OCI-LY7 (cell line): ENCODE data around the gene RRM1. TPM values are rescaled to one million over a fixed set of nuclear protein-coding genes. Genes with fewer than 3 reads are reported as not detected.
"Not testable (repeated sequence)": the region's sequence is repeated elsewhere in the genome, so short reads cannot be mapped to it uniquely, and the experiment has no call there.

ENCODE experiments used
- BruUV-seq: library from RNA; stranded (reverse); fragments of 400-500 nt; replicated peaks from 2 replicates; lab custom pipeline; 2021; lab: Mats Ljungman, UMichigan
- CTCF ChIA-PET: fragments of 300-600 bp; sonication (Branson Sonifier 250); formaldehyde crosslinking; loops from one replicate; lab custom pipeline; 2022; ENCODE audit warnings: antibody characterized with exemption; ENCODE audit not compliant: unreplicated experiment; lab: Charles Lee
- POLR2A ChIA-PET: fragments of 300-600 bp; sonication (Branson Sonifier 250); formaldehyde crosslinking; loops from one replicate; lab custom pipeline; 2022; ENCODE audit warnings: antibody characterized with exemption; lab: Charles Lee
- DNase-seq: peaks from one replicate; pipeline ENCODE4 v3.0.0-alpha.2; 2015; ENCODE audit warnings: low spot score
- H2AFZ ChIP-seq: fragments of 200-600 bp; sonication (generic), shearing (Covaris generic); 2 replicates; pipeline ENCODE4 v1.6.1; 2014; ENCODE audit warnings: mild to moderate bottlenecking, antibody characterized with exemption, low read length, moderate library complexity
- H3K27ac ChIP-seq: fragments of 200-600 bp; sonication (generic); 2 replicates; pipeline ENCODE4 v1.5.1; 2014; ENCODE audit warnings: mixed run types, low read depth, mild to moderate bottlenecking, moderate library complexity, low read length, inconsistent platforms; ENCODE audit not compliant: poor library complexity, severe bottlenecking
- H3K36me3 ChIP-seq: fragments of 200-600 bp; sonication (generic); 2 replicates; pipeline ENCODE4 v1.6.1; 2014; ENCODE audit warnings: mild to moderate bottlenecking, antibody characterized with exemption, low read length, moderate library complexity, mixed read lengths; ENCODE audit not compliant: insufficient read depth
- H3K4me1 ChIP-seq: fragments of 200-600 bp; sonication (generic); 2 replicates; pipeline ENCODE4 v1.5.1; 2014; ENCODE audit warnings: mild to moderate bottlenecking, low read length; ENCODE audit not compliant: insufficient read depth, poor library complexity, severe bottlenecking
- H3K4me2 ChIP-seq: fragments of 200-600 bp; sonication (generic); 2 replicates; pipeline ENCODE4 v1.6.1; 2014; ENCODE audit warnings: mild to moderate bottlenecking, low read length
- H3K4me3 ChIP-seq: fragments of 200-600 bp; sonication (generic); 2 replicates; pipeline ENCODE4 v1.5.1; 2014; ENCODE audit warnings: mild to moderate bottlenecking, low read depth, low read length; ENCODE audit not compliant: poor library complexity, severe bottlenecking
- H3K79me2 ChIP-seq: fragments of 200-600 bp; sonication (generic); 2 replicates; pipeline ENCODE4 v1.6.1; 2016; ENCODE audit warnings: low read depth, mild to moderate bottlenecking, low read length, moderate library complexity, mixed read lengths; ENCODE audit not compliant: insufficient read depth
- H3K9me2 ChIP-seq: fragments of 200-600 bp; sonication (generic); 2 replicates; pipeline ENCODE4 v1.6.1; 2016; ENCODE audit warnings: mild to moderate bottlenecking, low read length, mixed read lengths; ENCODE audit not compliant: insufficient read depth
- H3K9me3 ChIP-seq: fragments of 200-600 bp; sonication (generic); 2 replicates; pipeline ENCODE4 v1.6.1; 2014; ENCODE audit warnings: mild to moderate bottlenecking, mixed run types, low read length, mixed read lengths
- H4K20me1 ChIP-seq: fragments of 200-600 bp; sonication (generic); 2 replicates; pipeline ENCODE4 v1.6.1; 2014; ENCODE audit warnings: mild to moderate bottlenecking, antibody characterized with exemption, low read length, moderate library complexity, mixed read lengths; ENCODE audit not compliant: insufficient read depth
- CTCF ChIP-seq: fragments of 200-600 bp; sonication (generic); conservative IDR thresholded peaks from 2 replicates; pipeline ENCODE4 v1.5.1; 2014; ENCODE audit warnings: mild to moderate bottlenecking, antibody characterized with exemption, low read length, moderate library complexity, mixed read lengths
- EZH2phosphoT487 ChIP-seq: fragments of 200-600 bp; sonication (generic); IDR thresholded peaks from 2 replicates; pipeline ENCODE4 v1.6.1; 2018; ENCODE audit warnings: low read depth, borderline replicate concordance, mild to moderate bottlenecking, mixed run types, antibody characterized with exemption, low read length, moderate library complexity, mixed read lengths
- intact Hi-C: fragments of 100-400 bp; cut with micrococcal nuclease; formaldehyde crosslinking; loops from one replicate; pipeline ENCODE4 v1.10.0; 2022; ENCODE audit not compliant: unreplicated experiment
- total RNA-seq, 2 experiments: library from RNA; depleted of rRNA in 1 of 2; stranded (reverse); fragments of >200 nt in 1 of 2; shearing (Covaris generic) in 1 of 2; gene quantifications; 2 replicates each; pipeline ENCODE4 v1.2.3, GENCODE V29; 2014 to 2022

RRM1 gene
- total RNA-seq, 2 experiments from 2014 or later = 123 to 162 TPM

- Histone ChIP-seq H2AFZ (no peak overlapping the region), H3K4me1 (no peaks in the 10 kb centered on the region), H3K9me2 (no peaks in the 10 kb centered on the region), H4K20me1 (no peaks in the 10 kb centered on the region), H3K4me3 (no peak overlapping the region), H3K79me2 (no peaks in the 10 kb centered on the region), H3K27ac (no peak overlapping the region), H3K4me2 (no peak overlapping the region), H3K9me3 (no peaks in the 10 kb centered on the region), H3K36me3 (no peaks in the 10 kb centered on the region)
- BruUV-seq = no TSS peak
- CTCF ChIA-PET = no interaction called here
- no peak for TF ChIP-seq EZH2phosphoT487
- no peak for TF ChIP-seq CTCF
- intact Hi-C loops = no loop called here
- DNase-seq = no peak
- POLR2A ChIA-PET = interaction anchor here (0.7 kb wide), 1 partner anchor 240 kb away, joined by 4 read pairs; no protein-coding TSS in a partner anchor
Observed at GRCh38 chr11:4048340-4048739, 46.3 kb upstream of the RRM1 start.

GRCh38 chr11:4049006-4049405 lies 45.6 kb upstream of the RRM1 start:
- no peaks in the 10 kb centered on the region for H4K20me1 ChIP-seq
- CTCF ChIA-PET = no interaction called here
- no peaks in the 10 kb centered on the region for H3K36me3 ChIP-seq
- no peak overlapping the region for H2AFZ ChIP-seq
- no peaks in the 10 kb centered on the region for H3K9me2 ChIP-seq
- no peak overlapping the region for H3K27ac ChIP-seq
- no peaks in the 10 kb centered on the region for H3K4me1 ChIP-seq
- H3K4me3 ChIP-seq = no peak overlapping the region
- TF ChIP-seq EZH2phosphoT487 = no peak
- no peak for TF ChIP-seq CTCF
- no peaks in the 10 kb centered on the region for H3K9me3 ChIP-seq
- BruUV-seq = no TSS peak
- DNase-seq = no peak
- H3K4me2 ChIP-seq = no peak overlapping the region
- intact Hi-C loops = no loop called here
- POLR2A ChIA-PET = interaction anchor here (0.6 kb wide), 1 partner anchor 213 kb away, joined by 3 read pairs; no protein-coding TSS in a partner anchor
- H3K79me2 ChIP-seq = no peaks in the 10 kb centered on the region

- Histone ChIP-seq H3K9me3 (no peaks in the 10 kb centered on the region), H3K4me3 (no peak overlapping the region), H3K4me2 (no peak overlapping the region), H4K20me1 (no peaks in the 10 kb centered on the region), H3K79me2 (no peaks in the 10 kb centered on the region), H3K36me3 (no peaks in the 10 kb centered on the region), H3K27ac (no peak overlapping the region), H3K9me2 (no peaks in the 10 kb centered on the region), H2AFZ (no peak overlapping the region), H3K4me1 (no peaks in the 10 kb centered on the region)
- no peak for TF ChIP-seq EZH2phosphoT487
- DNase-seq = no peak
- POLR2A ChIA-PET = interaction anchor here (0.8 kb wide), 1 partner anchor 13 kb away, joined by 3 read pairs; no protein-coding TSS in a partner anchor
- intact Hi-C loops = no loop called here
- BruUV-seq = no TSS peak
- CTCF ChIA-PET = no interaction called here
Observed at GRCh38 chr11:4050138-4050537, 44.5 kb upstream of the RRM1 start.

- H4K20me1 ChIP-seq, H2AFZ ChIP-seq, CTCF ChIA-PET, POLR2A ChIA-PET, H3K4me2 ChIP-seq, H3K79me2 ChIP-seq, H3K27ac ChIP-seq, H3K36me3 ChIP-seq, DNase-seq, H3K9me3 ChIP-seq, H3K9me2 ChIP-seq, BruUV-seq, intact Hi-C loops, H3K4me3 ChIP-seq: not testable (repeated sequence)
- H3K4me1 ChIP-seq = peaks cover 13% of the 10 kb centered on the region
Observed at GRCh38 chr11:4053200-4053599, 41.4 kb upstream of the RRM1 start.
